Vagina (tissue), 2 donors: Measurements from ENCODE around the gene KCTD5.
"Not testable (repeated sequence)": the region's sequence is repeated elsewhere in the genome, so short reads cannot be mapped to it uniquely, and the experiment has no call there.

Source experiments
- POLR2AphosphoS5 ChIP-seq, 2 donors: sonication (generic); formaldehyde crosslinking; IDR thresholded peaks; one replicate each; pipeline ENCODE4 v1.9.0; 2017; ENCODE audit warnings: antibody characterized with exemption in 2 of 2, mild to moderate bottlenecking in 2 of 2, low read depth in 1 of 2; ENCODE audit not compliant: insufficient read depth in 1 of 2
- TF ChIP-seq, protein P1 (sequence below), 3 experiments: fragments of 450-650 bp in 2 of 3; fragments of 200-600 bp in 1 of 3; sonication (generic) in 1 of 3; IDR thresholded peaks; one replicate each; pipeline ENCODE4 v1.5.1; 2017 to 2019; ENCODE audit warnings: antibody characterized with exemption in 3 of 3, mild to moderate bottlenecking in 2 of 3, moderate library complexity in 2 of 3

DNA sequence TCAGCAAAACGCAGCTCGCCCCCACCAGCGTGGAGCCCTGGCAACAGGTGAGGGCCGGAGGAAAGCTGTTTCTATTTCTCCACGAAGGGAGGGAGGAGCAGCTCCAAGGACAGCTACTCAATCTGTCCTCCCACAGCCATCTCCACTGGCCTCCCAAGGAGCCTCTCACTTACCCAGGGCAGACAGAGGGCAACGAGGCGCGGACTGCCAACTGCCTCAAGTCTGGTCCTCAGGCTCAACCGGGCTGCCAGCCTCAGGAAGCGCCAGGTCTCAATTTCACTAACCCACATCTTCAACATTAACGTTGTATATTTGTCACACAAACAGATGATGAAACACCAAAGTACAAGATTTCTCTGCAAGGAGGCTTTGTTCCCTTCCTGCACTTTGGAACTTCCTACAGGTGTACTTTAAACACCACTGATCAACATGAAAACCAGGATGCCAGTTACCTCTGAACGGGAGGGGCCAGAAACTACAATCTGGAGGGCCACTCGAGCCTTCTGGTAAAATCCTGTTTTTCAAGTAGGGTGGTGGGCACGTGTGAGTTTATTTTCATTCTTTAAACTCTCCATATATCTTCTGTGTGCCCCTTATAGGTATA is 31.0 kb upstream of the KCTD5 start:
- TF ChIP-seq, protein P1, sequence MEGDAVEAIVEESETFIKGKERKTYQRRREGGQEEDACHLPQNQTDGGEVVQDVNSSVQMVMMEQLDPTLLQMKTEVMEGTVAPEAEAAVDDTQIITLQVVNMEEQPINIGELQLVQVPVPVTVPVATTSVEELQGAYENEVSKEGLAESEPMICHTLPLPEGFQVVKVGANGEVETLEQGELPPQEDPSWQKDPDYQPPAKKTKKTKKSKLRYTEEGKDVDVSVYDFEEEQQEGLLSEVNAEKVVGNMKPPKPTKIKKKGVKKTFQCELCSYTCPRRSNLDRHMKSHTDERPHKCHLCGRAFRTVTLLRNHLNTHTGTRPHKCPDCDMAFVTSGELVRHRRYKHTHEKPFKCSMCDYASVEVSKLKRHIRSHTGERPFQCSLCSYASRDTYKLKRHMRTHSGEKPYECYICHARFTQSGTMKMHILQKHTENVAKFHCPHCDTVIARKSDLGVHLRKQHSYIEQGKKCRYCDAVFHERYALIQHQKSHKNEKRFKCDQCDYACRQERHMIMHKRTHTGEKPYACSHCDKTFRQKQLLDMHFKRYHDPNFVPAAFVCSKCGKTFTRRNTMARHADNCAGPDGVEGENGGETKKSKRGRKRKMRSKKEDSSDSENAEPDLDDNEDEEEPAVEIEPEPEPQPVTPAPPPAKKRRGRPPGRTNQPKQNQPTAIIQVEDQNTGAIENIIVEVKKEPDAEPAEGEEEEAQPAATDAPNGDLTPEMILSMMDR (IDR thresholded peaks at IDR 0.05): not testable (repeated sequence)
- TF ChIP-seq POLR2AphosphoS5 (IDR thresholded peaks at IDR 0.05; ENCODE audit: insufficient read depth in 1 of 2, low read depth in 1 of 2): not testable (repeated sequence)
